Activated CD8-positive, alpha-beta memory T cell treated with anti-CD3 and anti-CD28 coated beads, Interleukin-2, amount 50 U/mL, for 24 hours (primary cell): ENCODE measurements around the gene LILRB5.
"Not testable (repeated sequence)": the region's sequence is repeated elsewhere in the genome, so short reads cannot be mapped to it uniquely, and the experiment has no call there.

ENCODE experiments used
- DNase-seq: peaks from one replicate; pipeline ENCODE4 v3.0.0-alpha.2; 2020; ENCODE audit errors: extremely low read depth

The LILRB5 gene

DNA sequence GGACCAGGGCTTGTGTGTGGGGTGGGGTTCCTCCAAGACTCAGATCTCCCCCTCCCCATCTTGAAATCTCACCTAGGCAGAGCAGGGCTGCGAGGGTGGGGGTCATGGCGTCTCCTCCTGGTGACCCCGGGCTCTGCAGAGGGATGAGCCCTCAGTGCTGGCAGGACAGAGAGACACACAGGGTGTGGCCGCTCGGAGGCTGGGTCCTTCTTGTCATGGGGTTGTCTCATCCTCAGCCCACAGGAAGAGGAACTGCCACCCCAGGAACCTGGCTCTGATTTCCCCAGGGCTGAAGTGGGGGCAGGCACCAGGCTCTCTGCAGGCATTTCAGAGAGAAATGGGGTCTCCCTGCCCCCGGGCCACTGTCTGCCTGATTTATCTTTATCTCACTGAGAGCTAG lies 14.4 kb downstream of the LILRB5 start, which contains the start of gene LILRA6:
Gene LILRA6, minus strand, starts transcription at position 145 of the 400 bp plus-strand sequence.
- not testable (repeated sequence) for DNase-seq

DNA sequence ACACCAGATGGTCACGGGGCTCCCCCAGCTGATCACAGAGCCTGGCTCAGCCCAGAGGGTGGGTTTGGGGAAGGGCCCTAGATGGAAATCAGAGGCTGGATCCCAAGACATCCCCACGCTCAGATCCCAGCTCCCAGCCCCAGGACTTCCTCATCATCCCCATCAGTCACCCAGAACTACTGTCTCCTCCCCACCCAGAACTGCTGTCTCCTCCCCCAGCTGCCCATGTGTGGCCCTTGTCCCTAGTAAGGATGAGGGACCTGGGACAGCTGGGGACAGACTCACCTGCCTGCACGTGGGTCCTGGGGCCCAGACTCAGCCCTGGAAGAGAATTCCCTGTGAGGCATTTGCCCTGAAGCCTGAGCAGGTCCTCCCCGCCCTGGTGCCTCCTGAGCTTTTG lies 14.8 kb downstream of the LILRB5 start:
- not testable (repeated sequence) for DNase-seq

DNA sequence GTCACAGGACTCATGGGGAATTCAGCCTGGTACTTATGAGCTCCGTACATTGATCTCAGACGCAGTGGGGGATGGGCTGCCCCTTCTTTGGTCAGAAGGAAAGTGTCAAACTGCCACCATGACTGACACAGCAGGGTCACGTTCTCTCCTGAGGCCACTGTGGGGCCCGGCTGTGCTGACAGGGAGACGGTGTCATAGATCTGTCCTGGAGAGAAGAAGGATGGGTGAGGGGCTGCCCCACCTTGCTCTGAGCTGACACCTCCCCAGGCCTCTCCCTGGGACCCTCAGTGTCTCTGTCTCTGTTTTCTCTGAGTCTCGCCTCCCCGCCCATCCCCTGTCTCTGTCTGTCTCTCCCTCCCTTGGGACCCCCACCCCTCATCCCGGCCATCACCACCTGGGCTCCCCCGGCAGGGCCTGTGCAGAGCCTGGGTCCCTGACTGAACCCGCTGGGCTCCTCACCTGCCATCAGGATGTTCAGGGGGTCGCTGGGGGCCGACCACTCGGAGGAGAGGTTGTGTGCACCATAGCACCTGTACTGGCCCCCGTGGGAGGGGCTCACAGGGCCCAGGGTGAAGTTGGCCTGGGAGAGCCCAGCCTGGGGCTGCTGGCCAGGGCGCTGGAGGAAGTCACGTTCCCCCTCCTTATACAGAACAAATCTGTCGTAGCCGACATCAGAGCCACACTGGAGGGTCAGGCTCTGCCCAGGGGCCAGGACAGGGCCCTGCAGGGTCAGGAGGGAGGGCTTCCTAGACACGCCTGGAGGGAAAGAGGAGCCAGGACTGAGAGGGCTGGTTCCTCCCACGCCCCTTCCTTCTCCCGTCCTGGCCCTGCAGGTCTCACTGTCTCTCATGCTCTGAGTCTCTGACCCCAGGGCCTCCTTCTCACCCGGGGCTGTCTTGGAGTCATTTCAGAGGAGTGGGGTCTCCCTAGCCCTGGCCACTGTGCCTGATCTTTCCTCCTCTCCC lies 16.4 kb downstream of the LILRB5 start:
- DNase-seq: not testable (repeated sequence)

- DNase-seq: not testable (repeated sequence)
Observed at GRCh38 chr19:54239491-54240371, 17.3 kb downstream of the LILRB5 start.

- DNase-seq: no peak
Observed at GRCh38 chr19:54233941-54234340, 23.1 kb downstream of the LILRB5 start.

GRCh38 chr19:54231077-54231931 lies 25.8 kb downstream of the LILRB5 start:
- DNase-seq: peak; percentile 68

DNA sequence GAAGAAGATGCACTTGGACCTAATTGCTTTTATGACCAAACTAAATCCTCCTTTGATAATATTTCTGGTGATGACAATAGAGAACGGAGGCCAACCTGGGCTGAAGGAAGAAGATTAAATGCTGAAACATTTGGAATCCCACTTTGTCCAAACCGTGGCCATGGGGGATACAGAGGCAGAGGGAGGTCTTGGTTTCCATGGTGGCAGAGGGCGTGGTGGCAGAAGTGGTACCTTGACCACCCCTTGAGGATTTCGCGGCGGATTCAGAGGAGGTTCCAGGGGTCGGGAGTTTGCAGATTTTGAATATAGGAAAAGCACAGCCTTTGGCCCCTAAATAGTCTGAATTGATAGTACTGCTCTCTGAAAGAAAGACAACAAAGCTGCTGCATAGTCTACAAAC lies 27.0 kb downstream of the LILRB5 start:
- DNase-seq: no peak

- no peak for DNase-seq
Observed at GRCh38 chr19:54229146-54229545, 27.9 kb downstream of the LILRB5 start.

DNA sequence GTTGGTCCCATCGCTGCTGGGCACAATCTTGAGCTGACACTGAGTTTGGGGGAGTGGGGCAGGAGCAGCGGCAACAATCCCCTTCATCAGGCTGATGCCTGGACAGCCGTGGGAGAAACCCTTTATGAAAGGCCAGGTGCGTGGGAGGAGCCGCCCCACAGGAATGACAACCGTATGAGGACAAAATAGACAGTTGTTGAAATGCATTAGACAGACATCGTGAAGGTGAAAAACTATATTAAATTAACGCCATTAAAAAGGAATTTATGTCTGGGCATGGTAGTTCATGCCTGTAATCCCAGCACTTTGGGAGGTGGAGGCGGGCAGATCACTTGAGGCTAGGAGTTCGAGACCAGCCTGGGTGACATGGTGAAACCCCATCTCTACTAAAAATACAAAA lies 32.5 kb downstream of the LILRB5 start:
- not testable (repeated sequence) for DNase-seq

DNA sequence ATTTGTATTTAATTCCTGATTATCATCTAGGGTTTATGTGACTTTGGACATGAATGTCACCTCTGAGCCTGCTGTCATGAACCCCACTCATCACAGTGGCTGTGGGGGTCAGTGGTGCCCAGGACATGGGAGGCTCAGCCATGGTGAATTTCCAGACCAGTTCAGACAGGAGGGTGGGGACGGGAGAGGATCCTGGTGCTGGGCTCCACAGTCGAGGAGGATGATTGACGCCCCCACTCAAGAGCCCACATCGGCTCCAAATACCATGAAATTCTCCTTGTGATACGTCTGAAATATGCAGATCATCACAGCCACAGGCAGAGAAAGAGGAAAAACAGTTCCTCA lies 33.2 kb downstream of the LILRB5 start:
- not testable (repeated sequence) for DNase-seq

DNA sequence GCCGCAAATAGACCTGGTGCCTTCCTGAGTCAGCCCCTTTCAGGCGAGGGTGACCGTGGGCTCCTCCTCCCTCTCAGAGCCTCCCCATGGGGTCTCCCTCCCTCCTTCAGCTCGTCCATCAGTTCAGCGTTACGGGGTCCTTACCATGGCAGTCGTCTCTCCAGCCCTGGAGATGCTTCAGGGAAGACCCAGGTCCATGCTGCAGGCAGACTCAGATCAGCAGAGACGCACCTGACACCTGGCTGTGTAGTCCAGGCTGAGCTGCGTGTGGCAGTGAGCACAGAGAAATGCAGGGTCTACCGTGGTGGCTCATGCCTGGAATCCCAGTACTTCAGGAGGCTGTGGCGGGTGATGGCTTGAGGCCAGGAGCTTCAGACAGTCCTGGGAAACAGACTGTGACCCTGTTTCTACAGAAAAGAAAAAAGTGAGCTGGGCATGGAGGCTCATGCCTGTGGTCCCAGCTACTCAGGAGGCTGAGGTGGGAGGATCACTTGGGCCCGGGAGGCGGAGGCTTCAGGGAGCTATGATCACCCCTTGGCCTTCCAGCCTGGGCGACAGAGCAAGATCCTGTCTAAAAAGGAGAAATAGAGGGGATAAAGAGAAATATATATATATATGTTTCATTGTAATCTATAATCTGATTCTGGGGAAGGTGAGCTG lies 33.7 kb downstream of the LILRB5 start:
- not testable (repeated sequence) for DNase-seq

- DNase-seq: not testable (repeated sequence)
Observed at GRCh38 chr19:54222474-54223276, 34.4 kb downstream of the LILRB5 start, which contains the start of gene LILRB3. Gene LILRB3, minus strand, starts transcription at chr19:54223007. Its CDS starts 31 bp downstream, at chr19:54222976.

DNA sequence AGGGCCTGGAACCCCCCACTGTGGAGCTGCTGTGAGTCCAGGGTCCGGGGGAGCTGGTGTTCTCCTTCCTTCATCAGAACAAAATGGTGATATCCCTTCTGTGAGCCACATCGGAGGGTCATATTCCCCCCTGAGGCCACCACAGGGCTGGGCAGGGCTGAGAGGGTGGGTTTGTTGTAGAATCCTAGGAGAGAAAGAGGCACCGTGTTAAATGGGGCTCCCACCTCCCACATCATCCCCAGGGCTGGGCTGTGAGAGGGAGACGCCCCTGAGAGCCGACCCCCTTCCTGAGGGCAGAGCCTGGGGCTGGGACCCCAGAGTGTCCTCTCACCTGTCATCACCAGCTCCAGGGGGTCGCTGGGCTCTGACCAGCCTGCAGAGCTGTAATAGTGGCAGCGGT lies 35.1 kb downstream of the LILRB5 start:
- DNase-seq: not testable (repeated sequence)

DNA sequence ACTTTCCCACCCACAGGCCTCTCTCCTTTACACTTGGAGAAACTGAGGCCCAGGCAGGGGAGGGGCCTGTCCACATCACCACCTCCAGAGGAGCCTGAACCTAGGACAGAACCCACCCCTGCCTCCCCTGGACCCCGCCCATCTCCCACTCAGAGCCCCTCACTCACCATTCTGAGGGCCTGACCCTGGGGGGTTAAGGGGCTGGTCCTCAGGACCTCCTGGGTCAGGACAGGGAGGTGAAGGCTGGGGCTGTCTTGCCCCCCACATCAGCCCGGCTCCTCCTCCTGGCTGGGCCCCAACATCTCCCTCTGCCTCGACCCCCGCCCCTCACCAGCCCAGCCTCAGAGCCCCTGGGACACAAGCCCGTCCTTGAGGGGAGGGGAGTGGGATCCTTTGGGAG lies 37.4 kb downstream of the LILRB5 start:
- not testable (repeated sequence) for DNase-seq

DNA sequence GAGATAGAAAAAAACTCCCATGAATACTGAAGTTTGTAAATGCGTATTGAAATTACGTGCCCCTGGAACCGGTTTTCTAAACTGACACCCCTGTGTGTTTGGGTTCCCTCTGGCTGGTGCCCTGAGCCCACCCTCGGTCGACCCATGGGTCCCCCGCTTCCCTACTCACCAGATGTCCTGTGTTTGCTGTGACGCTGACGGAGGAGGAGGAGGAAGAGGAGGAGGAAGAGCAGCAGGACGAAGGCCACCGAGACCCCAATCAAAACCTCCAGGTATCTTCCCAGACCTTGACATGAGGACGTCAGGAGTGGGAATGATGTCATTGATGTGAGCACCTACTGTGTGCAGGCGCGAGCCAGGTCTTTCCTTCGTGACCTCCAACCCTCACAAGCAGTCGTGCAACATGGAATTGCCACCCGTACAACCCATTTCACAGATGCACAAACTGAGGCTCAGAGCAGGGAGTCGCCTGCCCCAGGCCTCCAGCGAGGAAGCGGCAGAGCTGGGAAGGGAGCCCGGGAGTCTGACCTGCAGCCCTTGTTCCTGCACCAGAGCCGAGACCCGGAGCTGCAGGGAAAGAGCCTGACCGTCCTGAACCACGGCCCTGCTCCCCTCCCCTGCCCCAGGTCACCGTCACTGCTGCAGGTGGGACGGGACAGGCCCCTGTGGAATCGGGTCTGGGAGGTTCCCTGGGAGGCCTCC lies 38.0 kb downstream of the LILRB5 start:
- DNase-seq: no peak

GRCh38 chr19:54218259-54218658 lies 38.8 kb downstream of the LILRB5 start:
- DNase-seq: no peak

- DNase-seq: not testable (repeated sequence)
Observed at GRCh38 chr19:54217517-54218247, 39.4 kb downstream of the LILRB5 start.

DNA sequence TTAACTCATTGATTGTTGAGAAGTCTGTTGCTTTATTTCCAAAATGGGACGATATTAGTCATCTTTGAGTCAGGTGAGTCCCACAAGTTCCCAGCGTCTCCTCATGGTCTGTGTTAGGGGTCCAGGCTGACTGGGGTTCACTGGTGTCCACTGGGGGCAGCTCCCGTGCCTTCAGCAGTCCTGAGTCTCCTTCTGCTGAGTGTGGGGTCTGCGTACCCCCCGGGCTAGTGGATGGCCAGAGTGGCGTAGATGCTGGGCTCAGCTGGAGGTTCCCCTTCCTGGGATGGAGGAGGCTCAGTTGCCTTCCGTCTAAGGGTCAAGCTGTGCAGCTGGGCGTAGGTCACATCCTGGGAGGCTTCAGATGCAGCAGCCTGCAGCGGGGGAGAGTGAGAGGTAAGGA lies 40.2 kb downstream of the LILRB5 start:
- no peak for DNase-seq

DNA sequence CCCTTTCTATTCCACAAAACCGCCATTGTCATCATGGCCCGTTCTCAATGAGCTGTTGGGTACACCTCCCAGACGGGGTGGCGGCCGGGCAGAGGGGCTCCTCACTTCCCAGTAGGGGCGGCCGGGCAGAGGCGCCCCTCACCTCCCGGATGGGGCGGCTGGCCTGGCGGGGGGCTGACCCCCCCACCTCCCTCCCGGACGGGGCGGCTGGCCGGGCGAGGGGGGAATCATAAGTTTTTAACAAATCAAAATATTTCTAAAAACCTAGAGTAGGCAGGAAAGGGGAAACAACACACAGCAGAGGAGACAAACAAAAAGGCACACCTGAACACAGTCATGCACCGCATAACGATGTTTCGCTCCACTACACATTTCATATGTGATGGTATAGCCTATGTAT lies 42.3 kb downstream of the LILRB5 start:
- not testable (repeated sequence) for DNase-seq
